AG09309 (cell line): ENCODE measurements around the gene HEG1.

ENCODE experiments used
- DNase-seq: peaks from one replicate; pipeline ENCODE4 v3.0.0-alpha.2; 2010; ENCODE audit warnings: low read depth
- H3K4me3 ChIP-seq: 2 replicates; pipeline ENCODE4 v1.5.1; 2011; ENCODE audit warnings: mild to moderate bottlenecking, low read depth, low read length, moderate library complexity; ENCODE audit not compliant: control insufficient read depth
- CTCF ChIP-seq: IDR thresholded peaks from 2 replicates; pipeline ENCODE4 v1.5.1; 2011; ENCODE audit warnings: mild to moderate bottlenecking, low read depth, low read length, inconsistent platforms; ENCODE audit not compliant: insufficient read depth, control insufficient read depth; ENCODE audit errors: missing control alignments

Gene HEG1

DNA sequence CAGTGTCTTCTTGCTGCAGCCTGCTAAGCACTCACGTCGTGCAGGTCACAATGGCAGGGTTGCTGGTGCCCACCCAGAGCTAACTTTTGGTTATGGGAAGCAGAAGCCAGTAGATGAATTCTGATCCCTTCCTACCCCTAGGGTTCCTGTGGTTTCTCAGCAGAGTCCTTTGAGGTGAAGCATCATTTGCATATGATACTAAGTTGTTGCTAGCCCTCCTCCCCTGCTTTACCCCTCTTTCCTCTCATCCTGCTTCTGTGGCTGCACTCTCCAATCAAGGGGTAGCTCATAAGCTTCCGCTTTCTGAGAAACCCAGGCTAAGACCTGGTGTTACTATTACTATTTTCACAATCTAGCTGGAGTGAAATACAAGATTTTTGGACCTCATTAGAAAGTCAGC lies 22.1 kb upstream of the HEG1 start:
- no peak overlapping the region for H3K4me3 ChIP-seq
- DNase-seq: no peak
- no peak for TF ChIP-seq CTCF

- TF ChIP-seq CTCF: no peak
- DNase-seq: no peak
- no peak overlapping the region for H3K4me3 ChIP-seq
These were observed 20.7 kb upstream of the HEG1 start for GRCh38 chr3:125076464-125076863.

- H3K4me3 ChIP-seq: no peak overlapping the region
- no peak for DNase-seq
- no peak for TF ChIP-seq CTCF
These were observed 19.9 kb upstream of the HEG1 start for GRCh38 chr3:125075738-125076137.

- TF ChIP-seq CTCF: no peak
- no peak for DNase-seq
- no peak overlapping the region for H3K4me3 ChIP-seq
These were observed 17.7 kb upstream of the HEG1 start for GRCh38 chr3:125073390-125073905.

DNA sequence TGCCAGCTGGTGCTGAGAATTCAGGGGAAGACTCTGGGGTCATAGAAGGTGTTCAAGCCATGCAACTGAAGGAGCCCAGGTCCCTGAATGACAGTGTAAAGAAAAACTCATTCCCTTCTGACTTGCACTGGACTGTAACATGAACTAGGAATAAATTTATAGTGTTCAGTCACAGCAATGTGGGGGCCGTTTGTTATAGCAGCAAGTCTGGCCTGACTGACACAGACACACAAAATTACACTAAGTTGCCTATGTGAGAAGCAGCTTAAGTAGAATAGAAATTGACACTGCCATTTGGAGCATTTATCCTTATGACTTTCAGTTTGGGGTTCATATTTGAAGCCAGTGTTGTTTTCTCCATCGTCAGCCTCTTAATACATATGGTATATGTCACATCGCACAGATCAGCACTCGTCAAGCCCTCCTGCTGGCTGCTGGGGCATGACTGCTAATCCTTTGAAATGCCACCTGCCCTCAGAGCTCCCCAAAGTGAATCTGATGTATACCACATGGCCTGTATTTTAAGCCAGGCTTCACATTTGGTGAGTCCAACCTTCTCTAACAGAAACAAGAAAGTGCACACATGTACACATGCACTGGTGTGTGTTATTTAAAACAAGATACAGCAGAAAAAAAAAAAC lies 17.1 kb upstream of the HEG1 start:
- no peak for TF ChIP-seq CTCF
- H3K4me3 ChIP-seq: no peak overlapping the region
- no peak for DNase-seq

DNA sequence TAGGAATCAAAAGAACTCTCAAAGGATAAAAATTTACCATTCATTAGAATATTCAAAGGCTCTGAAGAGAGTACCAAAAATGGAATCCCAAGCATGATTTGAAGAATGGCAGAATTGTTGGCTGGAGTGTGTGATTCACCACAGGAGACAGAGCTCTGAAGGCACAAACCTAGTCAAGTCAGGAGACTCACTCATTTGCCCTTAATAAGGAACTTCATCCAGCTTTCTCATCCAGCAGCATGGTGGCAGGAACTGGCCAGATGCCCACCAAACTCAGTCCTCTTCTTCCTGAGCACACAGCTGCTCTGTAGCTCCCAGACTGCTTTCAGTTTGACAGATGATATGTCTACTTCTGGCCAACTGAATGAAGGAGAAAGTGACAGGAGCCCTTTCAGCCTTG lies 16.5 kb upstream of the HEG1 start:
- no peak for TF ChIP-seq CTCF
- no peak overlapping the region for H3K4me3 ChIP-seq
- no peak for DNase-seq
